GM19099 (cell line): ENCODE measurements around the gene OPCML.

ENCODE experiments used
- POLR2A ChIP-seq: IDR thresholded peaks from 3 replicates; pipeline ENCODE4 v1.6.1; 2011; ENCODE audit warnings: low read depth; ENCODE audit not compliant: insufficient read length; ENCODE audit errors: extremely low read depth

Gene OPCML

DNA sequence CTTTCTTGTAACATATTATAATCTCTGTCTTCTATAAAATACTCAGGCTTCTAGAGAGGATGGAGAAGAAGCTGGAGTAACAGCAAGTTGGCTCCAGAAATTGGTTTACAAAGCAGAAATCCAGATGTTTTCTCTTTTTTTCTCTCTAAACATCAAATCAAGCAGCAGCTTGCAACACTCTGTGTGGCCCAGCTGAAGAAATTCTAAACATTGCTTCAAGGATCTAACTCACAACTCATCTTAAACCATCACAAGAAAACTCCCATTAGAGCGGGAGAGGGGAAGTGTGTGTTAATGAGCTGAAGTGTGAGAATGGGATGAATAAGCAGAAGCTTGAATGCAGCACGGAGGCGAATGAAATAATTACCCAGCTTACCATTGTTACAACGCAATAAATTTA lies 146.5 kb downstream of the OPCML start:
- TF ChIP-seq POLR2A: no peak

DNA sequence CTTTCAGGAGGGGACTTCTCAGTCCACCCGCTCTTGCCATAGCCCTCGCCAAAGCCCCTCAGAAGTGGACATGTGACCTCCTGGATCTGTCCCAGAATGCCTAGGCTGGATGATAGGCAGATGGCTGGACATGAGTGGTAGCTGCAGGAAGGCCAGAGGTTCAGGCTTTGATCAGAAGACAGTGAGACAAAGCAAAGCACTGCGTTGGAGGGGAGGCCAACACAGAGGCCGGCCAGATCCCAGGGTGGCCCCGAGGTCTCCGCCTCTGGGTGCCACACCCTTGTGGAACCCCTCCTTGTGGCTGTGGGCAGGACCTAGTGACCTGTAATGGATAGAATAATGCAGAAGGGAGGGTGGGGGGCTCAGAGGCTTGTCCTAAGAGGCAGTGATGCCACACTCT lies 147.6 kb downstream of the OPCML start:
- TF ChIP-seq POLR2A: no peak

DNA sequence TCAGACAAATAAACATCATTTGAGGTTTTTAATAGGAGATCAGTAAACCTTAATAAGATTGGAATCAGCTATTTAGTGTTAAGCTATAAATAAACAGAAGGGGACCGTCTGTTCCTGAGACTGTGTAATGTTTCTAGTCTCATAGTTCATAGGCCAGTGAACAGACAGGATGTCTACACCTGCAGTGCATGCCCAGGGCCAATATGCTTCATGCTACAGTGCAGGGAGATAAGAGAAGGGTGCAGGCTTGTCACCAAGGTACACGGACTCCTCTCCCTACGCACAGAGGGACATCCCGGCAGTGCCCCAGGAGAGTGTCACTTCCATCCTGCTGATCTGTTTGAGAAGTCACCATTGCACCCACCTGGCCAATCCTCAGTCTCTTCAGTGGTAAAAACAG lies 148.6 kb downstream of the OPCML start:
- no peak for TF ChIP-seq POLR2A

DNA sequence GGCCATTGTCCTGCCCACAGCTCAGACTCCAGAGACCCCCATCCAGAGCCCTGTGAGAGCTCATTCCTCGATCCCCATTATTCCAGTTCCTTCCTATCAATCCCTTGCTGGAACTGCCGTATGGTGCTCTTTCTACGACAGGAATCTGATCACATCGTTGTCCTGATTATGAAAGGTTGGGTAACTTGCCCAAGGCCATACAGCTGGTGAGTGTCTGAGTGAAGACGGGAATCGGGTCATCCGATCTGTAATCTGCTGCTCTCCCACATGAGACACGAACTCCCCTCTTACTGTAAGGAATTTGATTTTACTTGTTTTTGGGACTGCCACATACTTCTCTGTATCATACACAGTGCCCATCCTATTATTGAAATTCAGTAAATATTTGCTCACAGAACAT lies 149.1 kb downstream of the OPCML start:
- TF ChIP-seq POLR2A: no peak

DNA sequence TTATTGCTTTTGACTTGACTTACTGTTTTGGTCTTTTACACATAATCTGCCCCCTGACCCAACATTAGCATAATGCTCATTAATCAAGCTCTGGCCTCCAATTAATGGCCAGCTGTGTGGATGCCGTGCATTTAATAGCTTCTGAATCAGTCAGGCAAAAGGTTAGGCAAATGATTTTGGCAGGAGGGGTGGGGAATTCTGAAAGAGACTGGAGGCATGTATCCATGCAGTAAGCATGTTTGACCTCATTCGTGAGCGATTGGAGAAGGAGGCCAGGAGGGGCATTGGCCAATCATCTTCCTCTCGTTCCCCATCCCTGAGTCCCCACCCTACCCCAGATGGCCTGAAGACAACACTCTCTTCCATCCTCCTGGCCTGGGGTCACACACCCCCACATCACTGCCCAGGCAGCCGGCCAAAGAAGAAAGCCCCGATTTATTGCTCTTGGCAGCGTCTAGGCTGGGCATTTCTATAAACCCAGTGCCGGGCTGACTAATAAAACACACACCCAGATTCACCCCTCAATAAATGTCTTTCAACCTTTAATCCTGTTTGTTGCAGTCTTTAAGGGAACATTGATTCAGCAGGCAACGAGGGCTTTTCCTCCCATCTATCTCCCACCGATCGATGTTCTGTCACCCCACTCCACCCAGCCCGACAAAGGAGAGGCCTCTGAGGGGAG lies 150.0 kb downstream of the OPCML start:
- no peak for TF ChIP-seq POLR2A

DNA sequence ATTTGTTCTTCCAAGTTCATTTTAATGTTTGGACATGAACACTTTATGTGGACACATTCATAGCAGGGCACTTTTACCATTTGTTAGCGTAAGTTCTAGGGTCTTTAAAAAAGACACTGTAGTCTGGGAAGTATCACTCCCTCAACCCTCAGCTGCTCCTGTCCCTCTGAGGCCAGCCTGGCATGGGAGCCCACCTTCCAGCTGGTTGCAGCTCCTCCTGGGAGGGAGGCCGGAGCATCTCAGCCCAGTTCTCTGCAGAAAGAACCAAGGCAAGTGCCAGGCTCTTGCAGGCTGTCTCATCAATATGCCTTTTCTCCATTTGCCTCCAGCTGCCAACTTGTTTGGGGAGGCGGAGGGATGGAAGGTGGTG lies 150.6 kb downstream of the OPCML start:
- TF ChIP-seq POLR2A: no peak

DNA sequence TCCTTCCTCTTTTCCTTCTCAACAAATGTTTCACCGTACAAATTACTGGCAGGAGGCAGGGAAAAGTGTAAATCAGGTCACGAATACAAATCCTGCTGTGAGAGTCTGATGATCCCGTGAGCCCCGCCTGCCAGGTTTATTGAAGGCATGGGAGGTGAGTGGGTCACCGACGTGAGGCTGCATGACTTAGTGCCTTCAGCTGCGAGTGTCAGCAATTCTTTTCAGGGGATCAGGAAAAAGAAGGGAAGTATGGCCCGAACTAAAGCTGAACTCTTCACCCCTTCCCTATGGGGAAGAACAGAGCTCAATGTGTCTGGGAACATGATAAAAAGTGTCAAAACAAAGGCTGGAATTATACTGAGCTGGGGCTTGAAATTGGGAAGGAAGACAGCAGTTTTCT lies 166.2 kb downstream of the OPCML start:
- no peak for TF ChIP-seq POLR2A

DNA sequence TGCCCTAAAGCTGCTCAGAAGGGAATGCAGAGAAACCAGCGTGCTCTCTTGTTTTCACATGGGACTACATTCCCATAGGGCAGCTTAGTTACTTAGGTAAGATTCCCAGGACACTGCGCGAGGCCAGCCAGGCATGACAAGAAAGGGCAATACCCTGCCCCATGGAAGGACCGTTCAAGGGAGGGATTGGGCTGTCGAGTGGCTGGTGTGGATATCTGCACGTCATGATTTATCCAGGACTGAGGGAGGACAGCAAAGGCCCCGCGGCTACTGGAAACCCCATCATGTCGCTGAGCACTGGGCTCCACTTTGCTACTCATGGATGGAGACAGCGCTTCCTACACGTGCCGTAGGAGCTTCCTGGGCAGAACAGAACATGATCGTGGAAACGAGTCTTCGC lies 169.4 kb downstream of the OPCML start:
- no peak for TF ChIP-seq POLR2A

DNA sequence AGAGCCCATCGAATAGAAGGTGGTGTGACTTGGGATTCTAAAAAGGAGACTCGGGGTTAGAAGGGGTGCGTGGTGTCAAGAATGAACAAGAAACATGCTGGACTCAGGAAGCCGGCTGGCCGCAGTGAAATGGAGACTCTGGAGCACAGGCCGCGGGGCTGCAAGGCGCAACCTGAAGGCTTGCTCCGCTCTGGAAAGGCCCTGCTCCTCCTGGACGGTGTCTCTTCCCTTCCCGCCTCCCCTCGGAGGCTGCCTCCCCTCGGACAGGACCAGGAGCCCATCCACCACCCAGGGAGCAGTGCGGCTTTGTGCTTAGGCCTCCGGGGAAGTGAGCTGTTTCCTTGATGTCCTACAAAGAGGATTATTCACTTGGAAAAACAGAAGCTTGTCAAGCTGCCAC lies 170.1 kb downstream of the OPCML start:
- TF ChIP-seq POLR2A: no peak

DNA sequence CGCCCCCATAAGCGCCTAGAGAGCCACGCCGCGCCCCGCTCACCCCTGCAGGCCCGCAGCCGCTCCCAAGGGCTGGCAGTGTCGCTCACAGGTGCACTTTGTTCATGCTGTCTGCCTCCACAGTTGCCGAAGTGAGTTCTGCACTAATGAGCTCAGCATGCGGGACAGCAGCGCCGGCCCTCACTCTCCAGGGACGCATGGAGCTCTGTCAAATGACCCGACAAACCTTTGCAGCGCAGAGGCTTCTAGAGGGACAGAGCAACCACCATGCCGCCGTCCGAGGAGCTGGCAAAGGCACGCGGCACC lies 170.7 kb downstream of the OPCML start:
- no peak for TF ChIP-seq POLR2A

DNA sequence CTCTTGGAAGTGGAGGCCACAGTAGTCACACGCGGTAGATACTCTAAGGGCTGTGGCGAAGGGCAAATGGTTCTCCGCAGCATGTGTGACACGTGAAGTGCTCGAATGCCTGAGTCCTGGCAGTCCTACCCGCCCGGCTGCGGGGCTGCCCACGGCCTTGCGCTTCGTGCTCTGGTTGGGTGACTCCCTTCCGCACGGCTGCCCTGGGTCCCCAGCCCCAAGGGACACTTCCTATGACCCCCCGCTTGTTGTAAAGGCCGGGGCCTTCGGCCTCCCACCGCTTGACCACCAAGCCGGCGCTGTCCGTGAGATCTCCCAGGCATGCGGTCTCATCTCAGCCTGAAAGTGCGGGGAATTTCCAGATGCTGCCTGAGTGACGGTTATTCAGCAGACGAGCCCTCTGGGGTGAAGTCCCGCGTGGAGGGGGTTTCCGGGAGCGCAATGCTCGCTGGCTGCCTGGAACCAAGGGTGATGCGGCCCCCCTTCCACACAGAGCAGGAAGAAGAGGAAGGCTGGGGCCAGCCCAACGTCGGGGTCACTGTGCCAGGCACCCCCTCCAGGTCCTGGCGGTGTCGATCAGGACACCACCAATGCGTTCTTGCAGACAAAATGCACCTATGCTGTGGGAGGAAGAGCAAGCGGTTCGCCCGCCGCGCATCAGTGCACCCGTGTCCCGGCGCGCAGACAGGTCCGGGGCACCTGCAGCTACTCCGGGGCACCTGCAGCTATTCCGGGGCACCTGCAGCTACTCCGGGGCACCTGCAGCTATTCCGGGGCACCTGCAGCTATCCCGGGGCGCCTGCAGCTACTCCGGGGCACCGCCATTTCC lies 171.2 kb downstream of the OPCML start:
- no peak for TF ChIP-seq POLR2A

DNA sequence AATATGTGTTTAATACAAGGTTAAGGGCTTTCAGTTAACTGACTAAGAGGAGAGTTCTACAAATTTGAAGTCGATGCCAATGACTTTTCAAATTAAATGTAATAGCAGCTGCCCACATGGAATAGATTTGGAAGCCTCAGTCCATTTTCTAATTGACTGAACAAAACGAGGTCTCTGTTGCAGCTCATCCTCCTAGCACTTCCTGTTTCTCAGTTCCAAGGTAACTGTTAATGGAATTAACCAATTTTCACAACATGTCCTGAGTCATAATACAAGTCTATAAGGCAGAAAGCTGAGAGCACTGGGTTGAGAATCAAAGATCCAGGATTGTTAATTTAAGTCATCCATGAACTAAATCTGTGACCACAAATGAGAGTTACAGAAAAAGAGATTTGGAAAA lies 177.2 kb downstream of the OPCML start:
- no peak for TF ChIP-seq POLR2A

DNA sequence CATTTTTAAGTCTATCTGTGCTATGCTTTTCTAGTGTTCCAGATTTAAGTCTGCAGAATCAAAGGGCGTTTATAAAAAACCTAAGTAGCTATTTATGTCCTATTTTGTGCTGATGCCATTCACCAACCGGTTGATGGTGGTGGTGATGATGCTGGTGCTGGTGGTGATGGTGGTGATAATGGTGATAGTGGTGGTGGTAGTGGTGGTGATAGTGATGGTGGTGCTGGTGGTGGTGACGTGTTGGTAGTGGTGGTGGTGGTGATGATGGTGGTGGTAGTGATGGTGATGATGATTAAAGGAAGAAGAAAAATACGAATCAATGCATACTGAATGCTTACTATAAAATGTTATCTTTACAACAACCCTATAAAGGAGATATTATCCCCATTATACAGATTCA lies 178.2 kb downstream of the OPCML start:
- no peak for TF ChIP-seq POLR2A

DNA sequence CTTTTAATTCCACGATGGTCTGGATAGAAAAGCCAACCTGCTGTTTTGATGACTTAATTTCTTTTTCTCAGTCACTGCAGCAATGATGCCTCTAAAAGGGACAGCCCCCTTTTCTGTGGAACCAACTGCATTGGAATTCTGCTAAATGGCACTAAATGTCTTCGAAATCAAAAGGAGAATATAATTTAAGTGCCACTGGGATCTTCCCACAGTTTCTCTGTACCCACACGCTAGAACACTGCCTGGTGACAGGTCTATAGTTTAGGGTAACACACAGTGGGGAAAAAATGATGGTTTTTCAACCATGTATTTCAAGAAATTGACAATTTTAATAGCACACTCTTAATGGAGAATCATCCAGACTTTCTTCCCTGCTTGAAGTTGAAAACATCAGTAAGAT lies 182.3 kb downstream of the OPCML start:
- TF ChIP-seq POLR2A: no peak

DNA sequence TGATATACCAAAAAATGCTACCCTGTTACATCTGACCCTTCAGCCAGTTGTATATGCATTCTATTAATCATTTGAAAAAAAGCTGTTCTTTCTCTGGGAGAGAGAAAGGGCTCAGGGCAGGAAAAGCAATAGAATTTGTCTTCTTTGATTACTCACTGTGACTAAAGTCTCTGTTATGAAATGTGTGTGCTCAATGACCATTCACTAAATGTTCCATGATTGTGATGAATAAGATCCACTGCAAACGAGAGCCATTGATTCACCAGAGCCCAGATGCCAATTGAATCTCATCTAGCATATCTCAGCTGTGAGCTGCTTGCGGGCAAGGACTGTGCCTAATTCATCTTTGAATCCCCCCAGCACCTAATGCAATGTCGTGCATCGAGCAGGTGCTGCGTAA lies 184.3 kb downstream of the OPCML start:
- no peak for TF ChIP-seq POLR2A

DNA sequence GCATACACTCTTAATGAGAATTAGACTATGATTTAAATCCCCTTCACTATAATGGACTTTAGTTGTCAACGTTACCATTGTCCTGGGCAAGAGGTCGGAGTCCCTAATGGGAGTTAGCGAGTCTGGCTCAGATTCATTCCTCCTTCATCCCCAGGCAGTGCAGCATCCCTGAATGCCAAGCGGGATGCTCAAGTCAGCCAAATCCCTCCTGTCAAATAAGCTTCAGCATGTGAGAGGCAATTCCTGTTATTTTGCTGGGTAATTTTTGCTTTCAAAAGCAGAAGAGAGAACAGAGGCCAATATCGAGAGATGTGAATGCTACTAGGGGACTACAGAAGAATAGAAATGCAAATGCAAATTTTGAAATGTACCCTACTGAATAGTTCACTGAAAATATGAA lies 186.2 kb downstream of the OPCML start:
- TF ChIP-seq POLR2A: no peak

DNA sequence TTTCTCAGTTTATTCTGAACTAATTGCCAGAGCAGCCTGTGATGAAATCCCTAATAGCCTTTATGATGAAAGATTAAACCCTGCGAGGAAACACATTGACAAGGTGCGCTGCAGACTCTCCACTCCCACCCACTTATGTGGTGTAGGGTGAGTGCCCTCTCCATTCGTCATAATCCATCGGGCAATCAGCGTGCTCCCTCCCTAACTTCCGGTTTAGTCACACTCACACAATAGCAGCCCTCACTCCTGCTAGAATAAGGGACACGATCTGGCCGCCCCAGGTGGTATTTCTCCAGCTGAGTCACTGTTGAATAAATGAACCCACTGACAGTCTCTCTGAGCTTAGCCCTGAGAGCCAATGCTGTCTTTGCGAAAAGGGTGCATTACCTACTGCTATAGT lies 188.3 kb downstream of the OPCML start:
- no peak for TF ChIP-seq POLR2A
